GM12801 (cell line): ENCODE data around the gene DLX4.

Experiments
- CTCF ChIP-seq: IDR thresholded peaks from one replicate; pipeline ENCODE4 v1.5.1; 2011; ENCODE audit warnings: control low read depth; ENCODE audit not compliant: insufficient read length; ENCODE audit errors: extremely low read depth

The DLX4 gene

GRCh38 chr17:49969134-49969759, at the start of gene DLX4:
Gene DLX4 (plus strand): TSS chr17:49969190. CDS start chr17:49969469, 279 bp downstream.
- TF ChIP-seq CTCF: no peak

DNA sequence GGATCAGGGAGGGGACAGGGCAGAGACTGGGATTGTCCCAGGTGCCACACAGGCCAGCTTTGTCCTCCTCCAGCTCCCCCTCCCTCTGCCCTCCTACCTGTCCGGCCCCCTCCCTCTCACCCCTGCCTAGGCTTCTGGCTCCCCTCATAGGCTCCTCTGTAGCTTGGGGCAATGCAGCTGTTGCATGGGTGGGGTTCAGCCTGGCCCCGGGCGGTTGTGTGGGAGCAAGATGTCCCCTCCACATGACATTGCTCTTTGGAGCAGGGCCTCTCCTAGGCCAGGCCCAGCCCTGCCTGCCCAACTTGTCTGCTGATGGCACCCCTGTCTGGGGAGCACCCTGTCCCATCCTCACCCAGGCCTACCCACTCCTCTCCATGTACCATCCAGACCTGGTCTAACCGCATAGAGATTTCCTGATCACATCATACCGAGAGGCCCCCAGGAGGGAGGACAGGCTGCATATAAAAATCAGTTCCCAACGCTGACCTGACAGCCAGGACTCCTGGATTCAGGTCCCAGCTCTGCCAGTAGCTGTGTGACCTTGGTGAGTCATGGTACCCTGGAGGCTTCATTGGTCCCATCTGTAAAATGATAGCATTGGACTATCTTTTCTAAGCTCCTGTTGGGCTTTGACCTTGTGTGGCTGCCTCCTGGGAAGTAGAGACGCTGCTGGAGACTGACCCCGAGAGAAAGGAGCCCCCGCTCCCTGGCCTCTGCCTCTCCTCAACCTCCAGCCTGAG, 48.8 kb upstream of the DLX4 start:
- TF ChIP-seq CTCF: no peak

- no peak for TF ChIP-seq CTCF
Observed at GRCh38 chr17:49922095-49922494, 46.9 kb upstream of the DLX4 start.

- TF ChIP-seq CTCF: no peak
Observed at GRCh38 chr17:49924116-49924515, 44.9 kb upstream of the DLX4 start.

GRCh38 chr17:49924589-49924988, 44.4 kb upstream of the DLX4 start:
- TF ChIP-seq CTCF: no peak

GRCh38 chr17:49925921-49926320, 43.1 kb upstream of the DLX4 start:
- no peak for TF ChIP-seq CTCF

DNA sequence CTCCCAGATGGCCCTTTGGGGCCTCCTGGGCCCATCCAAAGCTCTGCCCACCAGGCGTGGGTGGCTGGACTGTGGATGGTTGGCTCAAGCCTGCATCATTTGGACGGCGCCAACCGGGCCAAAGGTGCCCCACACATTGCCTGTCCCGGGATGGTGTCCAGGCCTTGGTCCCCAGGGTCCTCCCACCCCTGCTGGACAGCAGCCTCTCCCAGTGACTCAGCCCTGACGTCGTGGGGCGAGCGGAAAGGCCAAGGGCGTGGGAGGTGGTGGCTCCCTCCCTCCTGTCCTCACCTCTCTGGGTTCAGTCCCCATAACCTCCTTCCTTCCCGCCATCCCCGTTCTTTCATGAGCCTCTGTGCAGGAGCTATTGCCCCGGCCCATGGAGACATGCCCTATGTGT, 42.1 kb upstream of the DLX4 start:
- TF ChIP-seq CTCF: no peak
